Measurements from ENCODE around the gene SCAMP1. TPM values are rescaled to one million over a fixed set of nuclear protein-coding genes. Genes with fewer than 3 reads are reported as not detected.

The SCAMP1 gene
- total and polyA plus RNA-seq, 2 of the 13 experiments (the other 11 are each of a cell fraction or from before 2014, with no cell fraction given), result 18.2 to 33.7 TPM

DNA sequence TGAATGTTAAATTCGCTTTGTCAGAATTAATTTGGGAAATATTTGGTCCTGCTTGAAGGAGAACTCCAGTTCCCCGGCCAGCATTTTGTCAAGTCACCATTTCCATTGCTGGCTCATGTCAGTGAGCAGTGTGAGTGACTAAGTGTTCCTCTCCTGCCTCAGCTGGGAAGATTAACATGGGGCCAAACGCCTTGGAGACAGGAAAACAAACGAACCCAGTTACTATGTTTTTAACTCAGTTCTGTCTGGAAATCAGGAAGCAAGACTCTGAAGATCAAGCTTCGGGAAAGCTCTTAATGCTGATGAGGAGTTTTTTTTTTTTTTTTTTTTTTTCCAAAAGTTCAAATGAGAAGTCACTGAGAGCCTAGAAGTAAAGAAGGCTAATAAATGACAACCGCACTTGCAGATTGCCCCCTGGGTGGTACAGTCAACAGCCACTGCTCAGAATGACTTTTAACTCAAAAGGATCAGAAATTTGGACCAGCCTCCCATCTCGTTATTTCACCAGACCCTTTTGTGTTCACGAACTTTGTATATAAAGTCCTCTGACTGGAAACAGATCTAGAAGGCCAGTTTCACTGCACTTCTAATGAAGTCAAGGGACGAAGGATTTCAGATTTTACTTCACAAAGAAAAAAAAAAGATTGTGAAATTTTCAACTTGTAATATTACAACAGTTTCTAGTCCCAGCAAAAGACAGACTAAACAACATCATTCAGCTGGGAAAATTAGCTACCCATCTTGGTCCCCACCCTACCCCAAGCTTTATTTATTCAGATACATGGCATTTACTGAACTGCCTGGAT, 166.8 kb downstream of the SCAMP1 start (continued):
- TF ChIP-seq, protein P1, sequence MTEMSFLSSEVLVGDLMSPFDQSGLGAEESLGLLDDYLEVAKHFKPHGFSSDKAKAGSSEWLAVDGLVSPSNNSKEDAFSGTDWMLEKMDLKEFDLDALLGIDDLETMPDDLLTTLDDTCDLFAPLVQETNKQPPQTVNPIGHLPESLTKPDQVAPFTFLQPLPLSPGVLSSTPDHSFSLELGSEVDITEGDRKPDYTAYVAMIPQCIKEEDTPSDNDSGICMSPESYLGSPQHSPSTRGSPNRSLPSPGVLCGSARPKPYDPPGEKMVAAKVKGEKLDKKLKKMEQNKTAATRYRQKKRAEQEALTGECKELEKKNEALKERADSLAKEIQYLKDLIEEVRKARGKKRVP (CRISPR knock-in tag; IDR thresholded peaks at IDR 0.05), result no peak
- TF ChIP-seq, protein P2, sequence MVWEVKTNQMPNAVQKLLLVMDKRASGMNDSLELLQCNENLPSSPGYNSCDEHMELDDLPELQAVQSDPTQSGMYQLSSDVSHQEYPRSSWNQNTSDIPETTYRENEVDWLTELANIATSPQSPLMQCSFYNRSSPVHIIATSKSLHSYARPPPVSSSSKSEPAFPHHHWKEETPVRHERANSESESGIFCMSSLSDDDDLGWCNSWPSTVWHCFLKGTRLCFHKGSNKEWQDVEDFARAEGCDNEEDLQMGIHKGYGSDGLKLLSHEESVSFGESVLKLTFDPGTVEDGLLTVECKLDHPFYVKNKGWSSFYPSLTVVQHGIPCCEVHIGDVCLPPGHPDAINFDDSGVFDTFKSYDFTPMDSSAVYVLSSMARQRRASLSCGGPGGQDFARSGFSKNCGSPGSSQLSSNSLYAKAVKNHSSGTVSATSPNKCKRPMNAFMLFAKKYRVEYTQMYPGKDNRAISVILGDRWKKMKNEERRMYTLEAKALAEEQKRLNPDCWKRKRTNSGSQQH (CRISPR knock-in tag; IDR thresholded peaks at IDR 0.05; ENCODE audit: low read depth), result no peak
- TF ChIP-seq THAP8 (CRISPR knock-in tag; IDR thresholded peaks at IDR 0.05; ENCODE audit: borderline replicate concordance) (no peak), MAFF (IDR thresholded peaks at IDR 0.05; ENCODE audit: low read depth, low read length) (peak; percentile 52; the same call in 1 of the 2 replicates), MBNL3 (CRISPR knock-in tag; conservative IDR thresholded peaks at IDR 0.05) (no peak), ZFP37 (CRISPR knock-in tag; IDR thresholded peaks at IDR 0.05; ENCODE audit: borderline replicate concordance) (no peak)

- H3K4me1 ChIP-seq (ENCODE audit: insufficient read depth, low read length), result peaks cover 12% of the 10 kb centered on the region; the same call in 1 of the 2 replicates
- H3K79me2 ChIP-seq (ENCODE audit: insufficient read depth, low read length), result peaks cover 5% of the 10 kb centered on the region
- H3K4me3 ChIP-seq (replicated peaks in 1 of 3; ENCODE audit: insufficient read depth in 1 of 3, low read depth in 2 of 3, low read length in 3 of 3), result no peak overlapping the region
- no peak overlapping the region for H3K4me2 ChIP-seq (ENCODE audit: low read depth, low read length)
- CTCF ChIA-PET (ENCODE audit: low intra/inter-chr PET ratio, low total read pairs), result no interaction called here
- no TSS peak for BruUV-seq (replicated peaks)
- POLR2A ChIA-PET, result interaction anchor here (1.0 kb wide), 1 partner anchor 9 kb away, joined by 3 read pairs; no protein-coding TSS in a partner anchor
- DNase-seq (ENCODE audit: low spot score), result no peak
- no peak for ATAC-seq
- no peaks in the 10 kb centered on the region for H4K20me1 ChIP-seq (ENCODE audit: insufficient read depth, low read length)
- H3K36me3 ChIP-seq (replicated peaks in 1 of 2; ENCODE audit: control insufficient read depth in 1 of 2, insufficient read depth in 2 of 2, low read length in 2 of 2), result peaks cover 0 to 7% of the 10 kb centered on the region in 2 experiments; a peak in 2 of 5 replicates
- 99% methylated on average over 3 of the region's 3 CpGs for WGBS (ENCODE audit: low lambda C conversion rate)
- H3K27ac ChIP-seq (ENCODE audit: extremely low read length, insufficient read depth, low read length), result no peak overlapping the region
- H3K27me3 ChIP-seq (ENCODE audit: control insufficient read depth in 1 of 2, insufficient read depth in 2 of 2, low read length in 2 of 2), result no peaks in the 10 kb centered on the region
- intact Hi-C loops (cut with micrococcal nuclease; ENCODE audit: unreplicated experiment), result no loop called here
- FAIRE-seq, result no peak
- in situ Hi-C loops (cut with HindIII; ENCODE audit: extremely low pct_ligation_motif_present, low pct_unique_long_range_greater_than_20kb), result no loop called here
- H3K9ac ChIP-seq (ENCODE audit: insufficient read depth, low read depth, low read length), result no peak overlapping the region
- no peaks in the 10 kb centered on the region for H3K9me3 ChIP-seq (ENCODE audit: low read length)
- no peak overlapping the region for H2AFZ ChIP-seq (ENCODE audit: low read length)
- TF ChIP-seq ELF3 (CRISPR knock-in tag; IDR thresholded peaks at IDR 0.05) (no peak), SRSF9 (IDR thresholded peaks at IDR 0.05; ENCODE audit: borderline replicate concordance, insufficient read depth, low read depth, low read length, poor library complexity, severe bottlenecking) (no peak), CREBL2 (CRISPR knock-in tag; IDR thresholded peaks at IDR 0.05; ENCODE audit: borderline replicate concordance) (no peak), ZSCAN29 (CRISPR knock-in tag; conservative IDR thresholded peaks at IDR 0.05) (no peak), BCLAF1 (IDR thresholded peaks at IDR 0.05) (no peak)
- TF ChIP-seq, protein P3, sequence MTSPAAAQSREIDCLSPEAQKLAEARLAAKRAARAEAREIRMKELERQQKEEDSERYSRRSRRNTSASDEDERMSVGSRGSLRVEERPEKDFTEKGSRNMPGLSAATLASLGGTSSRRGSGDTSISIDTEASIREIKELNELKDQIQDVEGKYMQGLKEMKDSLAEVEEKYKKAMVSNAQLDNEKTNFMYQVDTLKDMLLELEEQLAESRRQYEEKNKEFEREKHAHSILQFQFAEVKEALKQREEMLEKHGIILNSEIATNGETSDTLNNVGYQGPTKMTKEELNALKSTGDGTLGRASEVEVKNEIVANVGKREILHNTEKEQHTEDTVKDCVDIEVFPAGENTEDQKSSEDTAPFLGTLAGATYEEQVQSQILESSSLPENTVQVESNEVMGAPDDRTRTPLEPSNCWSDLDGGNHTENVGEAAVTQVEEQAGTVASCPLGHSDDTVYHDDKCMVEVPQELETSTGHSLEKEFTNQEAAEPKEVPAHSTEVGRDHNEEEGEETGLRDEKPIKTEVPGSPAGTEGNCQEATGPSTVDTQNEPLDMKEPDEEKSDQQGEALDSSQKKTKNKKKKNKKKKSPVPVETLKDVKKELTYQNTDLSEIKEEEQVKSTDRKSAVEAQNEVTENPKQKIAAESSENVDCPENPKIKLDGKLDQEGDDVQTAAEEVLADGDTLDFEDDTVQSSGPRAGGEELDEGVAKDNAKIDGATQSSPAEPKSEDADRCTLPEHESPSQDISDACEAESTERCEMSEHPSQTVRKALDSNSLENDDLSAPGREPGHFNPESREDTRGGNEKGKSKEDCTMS (CRISPR knock-in tag; conservative IDR thresholded peaks at IDR 0.05), result no peak
These were observed 167.5 kb downstream of the SCAMP1 start for GRCh38 chr5:78527925-78528324.

All from HepG2 (cell line).